Cardiac muscle cell (in vitro differentiated cells and primary cell): ENCODE data around the gene MALT1. TPM values are rescaled to one million over a fixed set of nuclear protein-coding genes. Genes with fewer than 3 reads are reported as not detected.
A peak's percentile ranks its signal among the peaks of the same experiment; 100 is the strongest.

Experiments used
- DNase-seq, 2 donors: peaks; one replicate each; pipeline versions ENCODE4 v3.0.0 to v3.0.0-alpha.2; 2010 to 2017; ENCODE audit warnings: low read depth in 1 of 2, low spot score in 1 of 2
- H3K27ac ChIP-seq: fragments of 200-600 bp; sonication (generic); 2 replicates; pipeline ENCODE4 v1.5.1; 2016
- H3K27me3 ChIP-seq: fragments of 200-600 bp; sonication (generic); 2 replicates; pipeline ENCODE4 v1.6.0; 2016; ENCODE audit warnings: control low read depth
- H3K36me3 ChIP-seq: fragments of 200-600 bp; sonication (generic); 2 replicates; pipeline ENCODE4 v1.5.1; 2016; ENCODE audit warnings: control low read depth
- H3K4me1 ChIP-seq: fragments of 200-600 bp; sonication (generic); 2 replicates; pipeline ENCODE4 v1.8.1; 2017; ENCODE audit warnings: low read depth, mild to moderate bottlenecking, mixed run types
- H3K4me3 ChIP-seq: fragments of 200-600 bp; sonication (generic); 2 replicates; pipeline ENCODE4 v1.5.1; 2016; ENCODE audit warnings: mild to moderate bottlenecking
- H3K9me3 ChIP-seq: fragments of 200-600 bp; sonication (generic); 2 replicates; pipeline ENCODE4 v1.5.1; 2017; ENCODE audit warnings: low read depth, mild to moderate bottlenecking, control low read depth
- polyA plus RNA-seq: library from polyadenylated mRNA; unstranded; fragments of >200 nt; fragmentation: Nextera tagmentation; extraction: Ambion mirVana; gene quantifications from 2 replicates; pipeline ENCODE4 v1.2.1, GENCODE V29; 2016
- total RNA-seq: library from RNA; depleted of rRNA; stranded (reverse); fragments of >200 nt; gene quantifications from 2 replicates; pipeline ENCODE4 v1.2.3, GENCODE V29; 2016
- TF ChIP-seq, protein P1 (sequence below): IDR thresholded peaks from 2 replicates; pipeline ENCODE4 v1.5.1; 2012; ENCODE audit warnings: low read depth, mild to moderate bottlenecking, low read length

Gene MALT1
- total and polyA plus RNA-seq, 2 experiments from 2014 or later: 33.6 to 51.8 TPM

DNA sequence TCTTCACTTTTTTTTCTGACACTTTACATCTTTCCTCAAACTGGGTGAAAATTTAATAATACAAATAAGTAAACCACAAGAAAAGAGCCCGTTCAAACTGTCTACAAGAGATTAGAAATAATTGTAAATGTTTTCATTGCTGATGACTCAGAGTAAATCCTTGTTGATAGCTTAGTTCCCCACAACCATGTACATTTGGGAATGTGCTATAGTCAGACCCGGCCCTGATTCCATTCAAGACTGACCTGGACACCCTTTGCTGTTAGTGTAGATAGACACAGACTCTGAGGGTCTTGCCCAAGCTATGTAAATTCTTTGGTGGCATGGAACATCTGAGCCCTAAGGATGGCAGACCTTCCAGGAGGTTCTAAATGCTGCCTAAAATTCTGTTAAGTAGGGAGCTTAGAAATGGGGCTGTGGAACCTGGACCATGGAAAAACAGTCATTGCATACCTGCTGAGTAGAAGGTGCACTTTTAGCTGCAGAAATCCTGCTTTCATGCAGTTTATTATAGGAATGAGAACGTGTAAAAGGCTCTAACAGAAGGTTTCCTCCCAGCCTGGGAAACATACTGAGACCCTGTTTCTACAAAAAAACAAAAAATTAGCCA, 3.7 kb downstream of the MALT1 start:
- no peaks in the 10 kb centered on the region for H3K36me3 ChIP-seq
- H3K4me3 ChIP-seq: no peak overlapping the region
- no peaks in the 10 kb centered on the region for H3K27me3 ChIP-seq
- H3K4me1 ChIP-seq: peaks cover 10% of the 10 kb centered on the region
- DNase-seq: peak in 1 of 2 donors; percentile 25
- TF ChIP-seq, protein P1, sequence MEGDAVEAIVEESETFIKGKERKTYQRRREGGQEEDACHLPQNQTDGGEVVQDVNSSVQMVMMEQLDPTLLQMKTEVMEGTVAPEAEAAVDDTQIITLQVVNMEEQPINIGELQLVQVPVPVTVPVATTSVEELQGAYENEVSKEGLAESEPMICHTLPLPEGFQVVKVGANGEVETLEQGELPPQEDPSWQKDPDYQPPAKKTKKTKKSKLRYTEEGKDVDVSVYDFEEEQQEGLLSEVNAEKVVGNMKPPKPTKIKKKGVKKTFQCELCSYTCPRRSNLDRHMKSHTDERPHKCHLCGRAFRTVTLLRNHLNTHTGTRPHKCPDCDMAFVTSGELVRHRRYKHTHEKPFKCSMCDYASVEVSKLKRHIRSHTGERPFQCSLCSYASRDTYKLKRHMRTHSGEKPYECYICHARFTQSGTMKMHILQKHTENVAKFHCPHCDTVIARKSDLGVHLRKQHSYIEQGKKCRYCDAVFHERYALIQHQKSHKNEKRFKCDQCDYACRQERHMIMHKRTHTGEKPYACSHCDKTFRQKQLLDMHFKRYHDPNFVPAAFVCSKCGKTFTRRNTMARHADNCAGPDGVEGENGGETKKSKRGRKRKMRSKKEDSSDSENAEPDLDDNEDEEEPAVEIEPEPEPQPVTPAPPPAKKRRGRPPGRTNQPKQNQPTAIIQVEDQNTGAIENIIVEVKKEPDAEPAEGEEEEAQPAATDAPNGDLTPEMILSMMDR: no peak
- H3K27ac ChIP-seq: peak overlapping the region; percentile 31
- no peaks in the 10 kb centered on the region for H3K9me3 ChIP-seq

DNA sequence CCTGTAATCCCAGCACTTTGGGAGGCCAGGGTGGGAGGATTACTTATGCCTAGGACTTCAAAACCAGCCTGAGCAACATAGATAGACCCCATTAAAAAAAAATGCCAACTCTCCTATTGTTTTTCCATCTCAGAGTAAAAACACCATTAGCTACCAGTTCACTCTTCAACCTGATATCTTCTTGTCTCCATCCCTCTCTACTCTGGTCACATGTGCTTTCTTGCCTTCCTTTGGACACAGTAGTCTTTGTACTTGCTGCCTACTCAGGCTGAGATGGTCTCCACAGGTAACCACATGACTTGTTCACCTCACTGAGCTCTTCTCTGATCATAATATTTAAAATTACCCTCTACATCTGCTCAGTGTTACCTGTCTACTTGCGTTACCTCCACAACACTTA, 5.0 kb downstream of the MALT1 start:
- H3K36me3 ChIP-seq: peaks cover 3% of the 10 kb centered on the region
- H3K9me3 ChIP-seq: no peaks in the 10 kb centered on the region
- TF ChIP-seq, protein P1: no peak
- no peaks in the 10 kb centered on the region for H3K27me3 ChIP-seq
- no peak for DNase-seq
- peaks cover 10% of the 10 kb centered on the region for H3K4me1 ChIP-seq
- no peak overlapping the region for H3K27ac ChIP-seq
- H3K4me3 ChIP-seq: no peak overlapping the region

- DNase-seq: peak; percentile 72 to 94
- Histone ChIP-seq H3K9me3 (no peaks in the 10 kb centered on the region), H3K4me3 (no peak overlapping the region), H3K27ac (peak overlapping the region; percentile 61), H3K36me3 (peaks cover 21% of the 10 kb centered on the region), H3K4me1 (peaks cover 8% of the 10 kb centered on the region), H3K27me3 (no peaks in the 10 kb centered on the region)
- TF ChIP-seq, protein P1: no peak
Observed at GRCh38 chr18:58682429-58683069, 11.3 kb downstream of the MALT1 start.

GRCh38 chr18:58687871-58688308, 16.6 kb downstream of the MALT1 start:
- Histone ChIP-seq H3K4me3 (no peak overlapping the region), H3K27ac (no peak overlapping the region), H3K36me3 (peaks cover 30% of the 10 kb centered on the region), H3K27me3 (no peaks in the 10 kb centered on the region), H3K4me1 (no peaks in the 10 kb centered on the region), H3K9me3 (no peaks in the 10 kb centered on the region)
- TF ChIP-seq, protein P1: no peak
- no peak for DNase-seq

DNA sequence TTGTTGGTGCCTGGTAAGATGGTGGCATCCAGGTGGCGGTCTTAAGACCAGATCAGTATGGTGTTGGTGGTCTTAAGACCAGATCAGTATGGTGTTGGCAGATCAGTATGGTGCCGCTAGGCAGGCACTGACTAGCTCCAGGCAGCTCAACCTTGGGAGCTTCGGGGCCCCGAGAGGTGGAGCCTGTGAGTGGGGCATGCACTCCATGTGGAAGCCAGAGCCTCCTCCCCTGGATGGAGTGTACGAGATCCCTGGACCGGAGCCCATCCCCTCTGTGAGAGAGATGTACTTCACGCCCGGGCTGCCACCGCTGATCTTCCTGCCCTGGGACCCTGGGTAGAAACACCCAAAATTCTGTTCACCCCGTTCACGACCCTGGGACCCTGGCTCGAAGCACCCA, 19.0 kb downstream of the MALT1 start:
- TF ChIP-seq, protein P1: no peak
- no peak overlapping the region for H3K27ac ChIP-seq
- no peak for DNase-seq
- no peaks in the 10 kb centered on the region for H3K27me3 ChIP-seq
- H3K4me1 ChIP-seq: peaks cover 13% of the 10 kb centered on the region
- H3K9me3 ChIP-seq: no peaks in the 10 kb centered on the region
- no peak overlapping the region for H3K4me3 ChIP-seq
- peaks cover 27% of the 10 kb centered on the region for H3K36me3 ChIP-seq
